Activated CD8-positive, alpha-beta T cell treated with anti-CD3 and anti-CD28 coated beads for 36 hours (primary cell): ENCODE data around the gene OARD1. TPM values are rescaled to one million over a fixed set of nuclear protein-coding genes. Genes with fewer than 3 reads are reported as not detected.

Source experiments
- ATAC-seq: fragments of 200-7000 bp; cut with Tn5 transposase; one replicate; pipeline ENCODE4 v1.10.0; 2021; ENCODE audit warnings: mild to moderate bottlenecking, moderate library complexity
- CTCF ChIA-PET: fragments of 350-600 bp; sonication (Branson Sonifier 250); formaldehyde crosslinking; loops from one replicate; lab custom pipeline; 2021; ENCODE audit warnings: antibody characterized with exemption; lab: Charles Lee
- POLR2A ChIA-PET: fragments of 350-600 bp; sonication (Branson Sonifier 250); formaldehyde crosslinking; loops from one replicate; lab custom pipeline; 2021; ENCODE audit warnings: antibody characterized with exemption; lab: Charles Lee
- DNase-seq: peaks from one replicate; pipeline ENCODE4 v3.0.0-alpha.2; 2020
- H3K27ac Mint-ChIP-seq: one replicate; pipeline ENCODE4 v1.8.0; 2021; ENCODE audit warnings: mild to moderate bottlenecking, mixed read lengths
- H3K27me3 Mint-ChIP-seq: one replicate; pipeline ENCODE4 v1.8.0; 2021; ENCODE audit warnings: mixed read lengths
- H3K36me3 Mint-ChIP-seq: one replicate; pipeline ENCODE4 v1.8.0; 2021; ENCODE audit warnings: low read depth, mixed read lengths
- H3K4me1 Mint-ChIP-seq: one replicate; pipeline ENCODE4 v1.8.0; 2021; ENCODE audit warnings: low read depth, mixed read lengths
- H3K4me3 Mint-ChIP-seq: one replicate; pipeline ENCODE4 v1.8.0; 2021; ENCODE audit warnings: mild to moderate bottlenecking, moderate library complexity, mixed read lengths
- H3K9me3 Mint-ChIP-seq: one replicate; pipeline ENCODE4 v1.8.0; 2021; ENCODE audit warnings: mixed read lengths
- intact Hi-C: fragments of 100-400 bp; cut with micrococcal nuclease; formaldehyde crosslinking; loops from one replicate; pipeline ENCODE4 v1.10.0; 2022
- total RNA-seq, 2 experiments: library from RNA; stranded (reverse); gene quantifications; one replicate each; pipeline ENCODE4 v1.2.3, GENCODE V29; 2021
- TF ChIP-seq, protein P1 (sequence below): fragments of 200-600 bp; IDR thresholded peaks from one replicate; pipeline ENCODE4 v1.8.0; 2022; ENCODE audit warnings: antibody characterized with exemption, mild to moderate bottlenecking

The OARD1 gene
- total RNA-seq, 2 experiments from 2014 or later, result 45.8 to 48.4 TPM

DNA sequence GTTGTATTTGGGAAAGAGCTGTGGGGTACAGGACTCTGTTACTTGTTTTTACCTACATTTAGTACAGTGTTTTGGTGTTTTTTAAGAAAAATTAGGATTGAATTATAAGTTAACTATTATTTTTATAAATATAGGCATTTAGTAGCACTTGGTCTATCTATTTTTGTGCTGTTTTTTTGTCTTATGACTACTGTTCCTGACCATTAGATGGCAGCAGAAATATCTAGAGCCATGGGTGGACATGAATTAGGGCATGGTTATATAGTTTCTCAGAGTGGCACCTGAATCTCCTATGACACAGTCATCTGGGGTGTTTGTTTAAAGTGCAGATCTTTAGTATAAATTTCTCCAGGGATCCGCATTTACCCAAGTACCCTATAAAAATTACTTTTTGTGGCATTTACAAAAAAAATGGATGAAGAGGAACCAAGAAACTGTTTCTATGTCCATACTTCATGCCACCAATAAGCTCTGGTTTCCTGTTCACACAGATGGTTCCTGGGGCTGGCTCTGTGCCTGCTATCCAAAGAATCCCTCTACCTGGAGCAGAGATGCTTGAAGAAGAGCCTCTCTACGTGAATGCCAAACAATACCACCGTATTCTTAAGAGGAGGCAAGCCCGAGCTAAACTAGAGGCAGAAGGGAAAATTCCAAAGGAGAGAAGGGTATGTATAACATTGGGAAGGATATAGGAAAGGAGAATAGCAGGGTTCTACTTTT lies 20.4 kb upstream of the OARD1 start:
- DNase-seq (no peak), ATAC-seq (peak; percentile 47)
- H3K27ac Mint-ChIP-seq, result no peak overlapping the region
- intact Hi-C loops, result no loop called here
- no peaks in the 10 kb centered on the region for H3K4me1 Mint-ChIP-seq
- TF ChIP-seq, protein P1, sequence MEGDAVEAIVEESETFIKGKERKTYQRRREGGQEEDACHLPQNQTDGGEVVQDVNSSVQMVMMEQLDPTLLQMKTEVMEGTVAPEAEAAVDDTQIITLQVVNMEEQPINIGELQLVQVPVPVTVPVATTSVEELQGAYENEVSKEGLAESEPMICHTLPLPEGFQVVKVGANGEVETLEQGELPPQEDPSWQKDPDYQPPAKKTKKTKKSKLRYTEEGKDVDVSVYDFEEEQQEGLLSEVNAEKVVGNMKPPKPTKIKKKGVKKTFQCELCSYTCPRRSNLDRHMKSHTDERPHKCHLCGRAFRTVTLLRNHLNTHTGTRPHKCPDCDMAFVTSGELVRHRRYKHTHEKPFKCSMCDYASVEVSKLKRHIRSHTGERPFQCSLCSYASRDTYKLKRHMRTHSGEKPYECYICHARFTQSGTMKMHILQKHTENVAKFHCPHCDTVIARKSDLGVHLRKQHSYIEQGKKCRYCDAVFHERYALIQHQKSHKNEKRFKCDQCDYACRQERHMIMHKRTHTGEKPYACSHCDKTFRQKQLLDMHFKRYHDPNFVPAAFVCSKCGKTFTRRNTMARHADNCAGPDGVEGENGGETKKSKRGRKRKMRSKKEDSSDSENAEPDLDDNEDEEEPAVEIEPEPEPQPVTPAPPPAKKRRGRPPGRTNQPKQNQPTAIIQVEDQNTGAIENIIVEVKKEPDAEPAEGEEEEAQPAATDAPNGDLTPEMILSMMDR, result peak; percentile 45
- peaks cover 60% of the 10 kb centered on the region for H3K36me3 Mint-ChIP-seq
- ChIA-PET CTCF (interaction anchor here (0.8 to 2.8 kb wide), 11 partner anchors 9 to 276 kb away, joined by 3 to 14 read pairs (median 6); no protein-coding TSS in a partner anchor), POLR2A (interaction anchor here (1.0 to 1.2 kb wide), 2 partner anchors 97 to 227 kb away, joined by 3 read pairs; no protein-coding TSS in a partner anchor)
- no peaks in the 10 kb centered on the region for H3K9me3 Mint-ChIP-seq
- H3K27me3 Mint-ChIP-seq, result no peaks in the 10 kb centered on the region
- H3K4me3 Mint-ChIP-seq, result no peak overlapping the region

DNA sequence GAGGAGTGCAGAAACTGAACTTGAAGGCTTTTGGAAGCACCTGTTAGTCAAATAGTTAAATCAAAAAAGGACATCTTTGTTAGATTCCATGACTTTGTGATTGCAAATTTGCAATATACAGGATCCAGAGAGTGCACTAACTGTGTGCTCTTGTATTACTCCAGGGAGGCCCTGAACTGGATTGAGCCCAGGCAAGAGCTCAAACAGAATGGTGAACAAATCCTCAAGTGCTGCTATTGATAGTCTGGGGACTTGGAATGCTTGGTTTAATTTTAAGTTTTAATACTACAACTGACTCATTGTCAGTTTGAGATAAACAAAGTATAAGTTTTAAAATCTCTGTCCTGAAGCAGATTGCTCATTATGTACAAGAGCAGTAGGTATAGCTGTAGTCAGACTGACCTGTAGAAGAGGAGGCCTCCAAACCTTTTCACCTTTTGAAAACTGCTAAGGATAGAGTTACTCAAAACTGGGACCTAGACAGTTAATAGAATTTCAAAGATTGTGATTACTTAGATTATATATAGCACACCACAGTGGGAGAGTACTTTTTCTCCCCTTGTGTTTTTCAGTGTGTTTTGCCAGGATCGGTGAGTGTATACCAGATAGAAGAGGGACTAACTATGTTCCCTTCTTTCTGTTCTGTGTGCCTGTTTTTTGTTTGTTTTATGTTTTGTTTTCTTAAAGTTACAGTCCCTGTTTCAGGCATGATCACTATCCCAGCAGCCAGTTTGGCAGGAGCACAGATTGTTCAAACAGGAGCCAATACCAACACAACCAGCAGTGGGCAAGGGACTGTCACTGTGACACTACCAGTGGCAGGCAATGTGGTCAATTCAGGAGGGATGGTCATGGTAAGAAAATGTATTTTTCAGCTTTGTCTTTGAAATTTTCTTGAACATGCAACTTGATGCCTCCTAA lies 18.9 kb upstream of the OARD1 start:
- intact Hi-C loops, result no loop called here
- ChIA-PET POLR2A (interaction anchor here (0.8 to 1.2 kb wide), 3 partner anchors 52 to 228 kb away, joined by 3 to 4 read pairs (median 3); no protein-coding TSS in a partner anchor), CTCF (interaction anchor here (0.8 to 2.8 kb wide), 8 partner anchors 11 to 277 kb away, joined by 3 to 11 read pairs (median 6); no protein-coding TSS in a partner anchor)
- ATAC-seq, result no peak
- no peak overlapping the region for H3K4me3 Mint-ChIP-seq
- H3K9me3 Mint-ChIP-seq, result no peaks in the 10 kb centered on the region
- H3K4me1 Mint-ChIP-seq, result no peaks in the 10 kb centered on the region
- no peak for DNase-seq
- peak overlapping the region; percentile 13 for H3K27ac Mint-ChIP-seq
- TF ChIP-seq, protein P1, result no peak
- H3K27me3 Mint-ChIP-seq, result no peaks in the 10 kb centered on the region
- H3K36me3 Mint-ChIP-seq, result peaks cover 51% of the 10 kb centered on the region

DNA sequence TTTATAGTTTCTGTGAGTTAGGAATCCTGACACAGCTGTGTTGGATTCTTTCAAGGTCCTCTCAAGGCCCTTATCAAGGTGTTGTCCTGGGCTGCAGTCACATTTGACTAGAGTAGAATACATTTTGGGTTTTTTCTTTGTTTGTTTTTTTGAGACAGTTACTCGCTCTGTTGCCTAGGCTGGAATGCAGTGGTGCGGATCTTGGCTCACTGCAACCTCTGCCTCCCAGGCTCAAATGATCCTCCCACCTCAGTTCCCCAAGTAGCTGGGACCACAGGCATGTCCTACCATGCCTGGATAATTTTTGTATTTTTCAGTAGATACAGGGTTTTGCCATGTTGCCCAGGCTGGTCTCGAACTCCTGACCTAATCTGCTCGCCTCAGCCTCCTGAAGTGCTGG lies 16.3 kb upstream of the OARD1 start:
- H3K9me3 Mint-ChIP-seq, result no peaks in the 10 kb centered on the region
- H3K27ac Mint-ChIP-seq, result no peak overlapping the region
- H3K36me3 Mint-ChIP-seq, result peaks cover 51% of the 10 kb centered on the region
- ChIA-PET POLR2A (no interaction called here), CTCF (interaction anchor here (0.6 to 2.4 kb wide), 2 partner anchors 12 to 53 kb away, joined by 3 to 7 read pairs; no protein-coding TSS in a partner anchor)
- ATAC-seq (no peak), DNase-seq (no peak)
- no peak overlapping the region for H3K4me3 Mint-ChIP-seq
- peaks cover 6% of the 10 kb centered on the region for H3K4me1 Mint-ChIP-seq
- H3K27me3 Mint-ChIP-seq, result no peaks in the 10 kb centered on the region
- TF ChIP-seq, protein P1, result no peak
- intact Hi-C loops, result no loop called here

DNA sequence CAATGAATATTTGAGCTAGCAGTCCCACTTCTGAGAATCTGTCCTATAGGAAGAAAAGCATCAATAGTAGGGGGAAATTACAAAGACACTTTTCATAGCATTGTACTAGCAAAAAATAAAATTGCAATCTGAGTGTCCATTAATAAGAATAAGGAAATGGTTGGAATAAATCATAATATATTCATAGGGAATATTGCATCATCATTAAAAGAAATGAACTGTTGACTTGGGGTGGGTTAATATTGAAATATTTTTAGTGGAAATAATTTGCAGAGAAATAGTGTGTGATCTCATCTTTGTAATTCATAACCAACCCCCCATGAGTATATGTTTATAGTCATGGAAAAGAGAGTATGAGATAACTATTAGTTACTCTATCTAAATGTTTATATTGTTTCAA lies 13.0 kb upstream of the OARD1 start:
- H3K27me3 Mint-ChIP-seq, result no peaks in the 10 kb centered on the region
- intact Hi-C loops, result no loop called here
- no peaks in the 10 kb centered on the region for H3K9me3 Mint-ChIP-seq
- ChIA-PET CTCF (interaction anchor here (0.7 kb wide), 1 partner anchor 9 kb away, joined by 3 read pairs; no protein-coding TSS in a partner anchor), POLR2A (interaction anchor here (0.7 kb wide), 1 partner anchor 1341 kb away, joined by 3 read pairs; no protein-coding TSS in a partner anchor)
- H3K36me3 Mint-ChIP-seq, result peaks cover 52% of the 10 kb centered on the region
- TF ChIP-seq, protein P1, result no peak
- no peak overlapping the region for H3K27ac Mint-ChIP-seq
- H3K4me3 Mint-ChIP-seq, result no peak overlapping the region
- ATAC-seq (no peak), DNase-seq (no peak)
- peaks cover 27% of the 10 kb centered on the region for H3K4me1 Mint-ChIP-seq
